D721Med (cell line): ENCODE data around the gene IL2RG.

Experiments
- DNase-seq: peaks from one replicate; pipeline ENCODE4 v3.0.0; 2011; ENCODE audit warnings: low spot score; ENCODE audit not compliant: insufficient read length
- FAIRE-seq: peaks from 2 replicates; lab custom pipeline; 2011; peaks lifted over from hg19 to GRCh38; lab: Jason Lieb, UNC
- CTCF ChIP-seq: IDR thresholded peaks from 2 replicates; pipeline ENCODE4 v1.5.1; 2012; ENCODE audit warnings: mild to moderate bottlenecking, control low read depth; ENCODE audit not compliant: insufficient read depth; ENCODE audit errors: missing control alignments

IL2RG gene

GRCh38 chrX:71148278-71148663 is 36.9 kb upstream of the IL2RG start:
- no peak for FAIRE-seq
- no peak for DNase-seq
- no peak for TF ChIP-seq CTCF

- DNase-seq, result no peak
- no peak for TF ChIP-seq CTCF
- no peak for FAIRE-seq
Measured at GRCh38 chrX:71147496-71148277, 36.3 kb upstream of the IL2RG start.

GRCh38 chrX:71144651-71145050 is 33.3 kb upstream of the IL2RG start, which contains the start of gene NLGN3:
Gene NLGN3, plus strand, starts transcription at chrX:71144841. Its CDS starts 2,909 bp downstream, at chrX:71147750.
- no peak for FAIRE-seq
- no peak for TF ChIP-seq CTCF
- DNase-seq, result no peak

GRCh38 chrX:71143508-71143907 is 32.1 kb upstream of the IL2RG start:
- DNase-seq (no peak), FAIRE-seq (no peak)
- no peak for TF ChIP-seq CTCF

GRCh38 chrX:71140440-71140839 is 29.1 kb upstream of the IL2RG start:
- TF ChIP-seq CTCF, result no peak
- no peak for FAIRE-seq

GRCh38 chrX:71131510-71131909 is 20.1 kb upstream of the IL2RG start:
- TF ChIP-seq CTCF, result no peak
- DNase-seq (no peak), FAIRE-seq (no peak)

More at GRCh38 chrX:71140440-71140839, 29.1 kb upstream of the IL2RG start:
- DNase-seq, result no peak
